WTC11 (cell line): ENCODE measurements around the gene RAMAC. TPM values are rescaled to one million over a fixed set of nuclear protein-coding genes. Genes with fewer than 3 reads are reported as not detected.

Experiments
- CBFB ChIP-seq: sonication (generic); formaldehyde crosslinking; IDR thresholded peaks from 2 replicates; pipeline ENCODE4 v1.8.1; 2022; ENCODE audit warnings: mild to moderate bottlenecking, low read depth, missing genetic modification reagents
- E2F5 ChIP-seq: sonication (generic); formaldehyde crosslinking; IDR thresholded peaks from 2 replicates; pipeline ENCODE4 v1.8.1; 2022; ENCODE audit warnings: mild to moderate bottlenecking, moderate library complexity, missing genetic modification reagents
- ESRRA ChIP-seq: sonication (generic); formaldehyde crosslinking; IDR thresholded peaks from 2 replicates; pipeline ENCODE4 v1.8.1; 2022; ENCODE audit warnings: mild to moderate bottlenecking, missing genetic modification reagents, borderline replicate concordance
- IRF2 ChIP-seq: sonication (generic); formaldehyde crosslinking; IDR thresholded peaks from 2 replicates; pipeline ENCODE4 v1.8.0; 2022; ENCODE audit warnings: low read depth, missing genetic modification reagents, borderline replicate concordance
- JUN ChIP-seq: sonication (generic); formaldehyde crosslinking; IDR thresholded peaks from 2 replicates; pipeline ENCODE4 v1.8.0; 2023; ENCODE audit warnings: mild to moderate bottlenecking, missing genetic modification reagents
- KAT7 ChIP-seq: sonication (generic); formaldehyde crosslinking; IDR thresholded peaks from 2 replicates; pipeline ENCODE4 v1.8.1; 2023; ENCODE audit warnings: missing genetic modification reagents, mild to moderate bottlenecking, borderline replicate concordance
- MLX ChIP-seq: sonication (generic); formaldehyde crosslinking; IDR thresholded peaks from 2 replicates; pipeline ENCODE4 v1.8.1; 2023; ENCODE audit warnings: mild to moderate bottlenecking, missing genetic modification reagents, moderate library complexity
- NFATC4 ChIP-seq: fragments of 250-450 bp; sonication (Bioruptor Pico); IDR thresholded peaks from 2 replicates; pipeline ENCODE4 v1.9.0; 2021; ENCODE audit warnings: mild to moderate bottlenecking
- NR2C2 ChIP-seq: sonication (generic); formaldehyde crosslinking; IDR thresholded peaks from 2 replicates; pipeline ENCODE4 v1.8.0; 2022; ENCODE audit warnings: mild to moderate bottlenecking, missing genetic modification reagents
- RORB ChIP-seq: fragments of 250-450 bp; sonication (Bioruptor Pico); IDR thresholded peaks from 2 replicates; pipeline ENCODE4 v1.9.0; 2021; ENCODE audit warnings: mild to moderate bottlenecking
- SMAD4 ChIP-seq: sonication (generic); formaldehyde crosslinking; IDR thresholded peaks from 2 replicates; pipeline ENCODE4 v1.8.0; 2022; ENCODE audit warnings: mild to moderate bottlenecking, missing genetic modification reagents
- SOX15 ChIP-seq: fragments of 250-450 bp; sonication (Bioruptor Pico); IDR thresholded peaks from 2 replicates; pipeline ENCODE4 v1.9.0; 2021; ENCODE audit warnings: mild to moderate bottlenecking
- USF1 ChIP-seq: sonication (generic); formaldehyde crosslinking; IDR thresholded peaks from 2 replicates; pipeline ENCODE4 v1.8.0; 2022; ENCODE audit warnings: mild to moderate bottlenecking, missing genetic modification reagents
- ZBTB21 ChIP-seq: sonication (generic); formaldehyde crosslinking; IDR thresholded peaks from 2 replicates; pipeline ENCODE4 v1.8.1; 2023; ENCODE audit warnings: mild to moderate bottlenecking, missing genetic modification reagents, borderline replicate concordance
- ZNF138 ChIP-seq: sonication (generic); formaldehyde crosslinking; conservative IDR thresholded peaks from 2 replicates; pipeline ENCODE4 v1.8.1; 2022; ENCODE audit warnings: mild to moderate bottlenecking, moderate library complexity, missing genetic modification reagents
- ZNF232 ChIP-seq: sonication (generic); formaldehyde crosslinking; IDR thresholded peaks from 2 replicates; pipeline ENCODE4 v1.8.0; 2022; ENCODE audit warnings: mild to moderate bottlenecking, missing genetic modification reagents
- ZNF281 ChIP-seq: sonication (generic); formaldehyde crosslinking; IDR thresholded peaks from 2 replicates; pipeline ENCODE4 v1.8.0; 2023; ENCODE audit warnings: mild to moderate bottlenecking, missing genetic modification reagents
- ZNF317 ChIP-seq: sonication (generic); formaldehyde crosslinking; IDR thresholded peaks from 2 replicates; pipeline ENCODE4 v1.8.1; 2023; ENCODE audit warnings: low read depth, mild to moderate bottlenecking, moderate library complexity, missing genetic modification reagents, borderline replicate concordance
- ZNF396 ChIP-seq: fragments of 250-450 bp; sonication (Bioruptor Pico); IDR thresholded peaks from 2 replicates; pipeline ENCODE4 v1.8.0; 2021; ENCODE audit warnings: mild to moderate bottlenecking, moderate library complexity, borderline replicate concordance
- ZNF671 ChIP-seq: fragments of 250-450 bp; sonication (Bioruptor Pico); IDR thresholded peaks from 2 replicates; pipeline ENCODE4 v1.8.0; 2021; ENCODE audit warnings: mild to moderate bottlenecking
- total RNA-seq: library from RNA; stranded (reverse); gene quantifications from 3 replicates; pipeline ENCODE4 v1.2.3, GENCODE V29; 2021
- TF ChIP-seq, protein P1 (sequence below): sonication (generic); formaldehyde crosslinking; IDR thresholded peaks from 2 replicates; pipeline ENCODE4 v1.8.0; 2022; ENCODE audit warnings: mild to moderate bottlenecking, missing genetic modification reagents
- TF ChIP-seq, protein P2 (sequence below): sonication (generic); formaldehyde crosslinking; IDR thresholded peaks from 2 replicates; pipeline ENCODE4 v1.8.1; 2022; ENCODE audit warnings: low read depth, mild to moderate bottlenecking, moderate library complexity, missing genetic modification reagents, borderline replicate concordance
- TF ChIP-seq, protein P3 (sequence below): sonication (generic); formaldehyde crosslinking; IDR thresholded peaks from 2 replicates; pipeline ENCODE4 v1.8.0; 2022; ENCODE audit warnings: mild to moderate bottlenecking, missing genetic modification reagents
- TF ChIP-seq, protein P4 (sequence below): sonication (generic); formaldehyde crosslinking; IDR thresholded peaks from 2 replicates; pipeline ENCODE4 v1.8.1; 2023; ENCODE audit warnings: mild to moderate bottlenecking, missing genetic modification reagents
- TF ChIP-seq, protein P5 (sequence below): sonication (generic); formaldehyde crosslinking; conservative IDR thresholded peaks from 2 replicates; pipeline ENCODE4 v1.8.1; 2022; ENCODE audit warnings: mild to moderate bottlenecking, missing genetic modification reagents

RAMAC gene
- total RNA-seq, 1 experiment from 2014 or later = 26.6 TPM

GRCh38 chr15:82985688-82986441 is at the start of gene RAMAC (continued):
- TF ChIP-seq, protein P1, sequence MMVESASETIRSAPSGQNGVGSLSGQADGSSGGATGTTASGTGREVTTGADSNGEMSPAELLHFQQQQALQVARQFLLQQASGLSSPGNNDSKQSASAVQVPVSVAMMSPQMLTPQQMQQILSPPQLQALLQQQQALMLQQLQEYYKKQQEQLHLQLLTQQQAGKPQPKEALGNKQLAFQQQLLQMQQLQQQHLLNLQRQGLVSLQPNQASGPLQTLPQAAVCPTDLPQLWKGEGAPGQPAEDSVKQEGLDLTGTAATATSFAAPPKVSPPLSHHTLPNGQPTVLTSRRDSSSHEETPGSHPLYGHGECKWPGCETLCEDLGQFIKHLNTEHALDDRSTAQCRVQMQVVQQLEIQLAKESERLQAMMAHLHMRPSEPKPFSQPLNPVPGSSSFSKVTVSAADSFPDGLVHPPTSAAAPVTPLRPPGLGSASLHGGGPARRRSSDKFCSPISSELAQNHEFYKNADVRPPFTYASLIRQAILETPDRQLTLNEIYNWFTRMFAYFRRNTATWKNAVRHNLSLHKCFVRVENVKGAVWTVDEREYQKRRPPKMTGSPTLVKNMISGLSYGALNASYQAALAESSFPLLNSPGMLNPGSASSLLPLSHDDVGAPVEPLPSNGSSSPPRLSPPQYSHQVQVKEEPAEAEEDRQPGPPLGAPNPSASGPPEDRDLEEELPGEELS = peak; percentile 76; the same call in 1 of the 2 replicates
- TF ChIP-seq, protein P2, sequence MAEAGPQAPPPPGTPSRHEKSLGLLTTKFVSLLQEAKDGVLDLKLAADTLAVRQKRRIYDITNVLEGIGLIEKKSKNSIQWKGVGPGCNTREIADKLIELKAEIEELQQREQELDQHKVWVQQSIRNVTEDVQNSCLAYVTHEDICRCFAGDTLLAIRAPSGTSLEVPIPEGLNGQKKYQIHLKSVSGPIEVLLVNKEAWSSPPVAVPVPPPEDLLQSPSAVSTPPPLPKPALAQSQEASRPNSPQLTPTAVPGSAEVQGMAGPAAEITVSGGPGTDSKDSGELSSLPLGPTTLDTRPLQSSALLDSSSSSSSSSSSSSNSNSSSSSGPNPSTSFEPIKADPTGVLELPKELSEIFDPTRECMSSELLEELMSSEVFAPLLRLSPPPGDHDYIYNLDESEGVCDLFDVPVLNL (CRISPR knock-in tag) = no peak
- TF ChIP-seq E2F5 = peak; percentile 78
- no peak for TF ChIP-seq SOX15 (CRISPR knock-in tag)
- 0 out of 2 replicates have a peak, but pooled peaks have one; percentile 57 for TF ChIP-seq JUN (CRISPR knock-in tag)
- no peak for TF ChIP-seq ZNF138
- TF ChIP-seq, protein P3, sequence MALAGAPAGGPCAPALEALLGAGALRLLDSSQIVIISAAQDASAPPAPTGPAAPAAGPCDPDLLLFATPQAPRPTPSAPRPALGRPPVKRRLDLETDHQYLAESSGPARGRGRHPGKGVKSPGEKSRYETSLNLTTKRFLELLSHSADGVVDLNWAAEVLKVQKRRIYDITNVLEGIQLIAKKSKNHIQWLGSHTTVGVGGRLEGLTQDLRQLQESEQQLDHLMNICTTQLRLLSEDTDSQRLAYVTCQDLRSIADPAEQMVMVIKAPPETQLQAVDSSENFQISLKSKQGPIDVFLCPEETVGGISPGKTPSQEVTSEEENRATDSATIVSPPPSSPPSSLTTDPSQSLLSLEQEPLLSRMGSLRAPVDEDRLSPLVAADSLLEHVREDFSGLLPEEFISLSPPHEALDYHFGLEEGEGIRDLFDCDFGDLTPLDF (CRISPR knock-in tag) = peak; percentile 70; the same call in 1 of the 2 replicates
- no peak for TF ChIP-seq ZNF671 (CRISPR knock-in tag)
- TF ChIP-seq ZBTB21 = no peak
- TF ChIP-seq CBFB (CRISPR knock-in tag) = no peak
- no peak for TF ChIP-seq KAT7 (CRISPR knock-in tag)
- TF ChIP-seq, protein P4, sequence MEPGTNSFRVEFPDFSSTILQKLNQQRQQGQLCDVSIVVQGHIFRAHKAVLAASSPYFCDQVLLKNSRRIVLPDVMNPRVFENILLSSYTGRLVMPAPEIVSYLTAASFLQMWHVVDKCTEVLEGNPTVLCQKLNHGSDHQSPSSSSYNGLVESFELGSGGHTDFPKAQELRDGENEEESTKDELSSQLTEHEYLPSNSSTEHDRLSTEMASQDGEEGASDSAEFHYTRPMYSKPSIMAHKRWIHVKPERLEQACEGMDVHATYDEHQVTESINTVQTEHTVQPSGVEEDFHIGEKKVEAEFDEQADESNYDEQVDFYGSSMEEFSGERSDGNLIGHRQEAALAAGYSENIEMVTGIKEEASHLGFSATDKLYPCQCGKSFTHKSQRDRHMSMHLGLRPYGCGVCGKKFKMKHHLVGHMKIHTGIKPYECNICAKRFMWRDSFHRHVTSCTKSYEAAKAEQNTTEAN (CRISPR knock-in tag) = peak; percentile 92
- peak; percentile 86 for TF ChIP-seq ZNF232
- 0 out of 2 replicates have a peak, but pooled peaks have one; percentile 26 for TF ChIP-seq IRF2 (CRISPR knock-in tag)
- TF ChIP-seq ZNF281 (CRISPR knock-in tag) = peak; percentile 90; the same call in 1 of the 2 replicates
- TF ChIP-seq USF1 = peak; percentile 83
- peak; percentile 86; the same call in 1 of the 2 replicates for TF ChIP-seq ESRRA (CRISPR knock-in tag)
- TF ChIP-seq NFATC4 = no peak
- no peak for TF ChIP-seq MLX (CRISPR knock-in tag)
- peak; percentile 70 for TF ChIP-seq NR2C2
- no peak for TF ChIP-seq RORB (CRISPR knock-in tag)
- TF ChIP-seq ZNF317 (CRISPR knock-in tag) = no peak
- no peak for TF ChIP-seq ZNF396 (CRISPR knock-in tag)
- peak; percentile 72; the same call in 1 of the 2 replicates for TF ChIP-seq SMAD4 (CRISPR knock-in tag)
- TF ChIP-seq, protein P5, sequence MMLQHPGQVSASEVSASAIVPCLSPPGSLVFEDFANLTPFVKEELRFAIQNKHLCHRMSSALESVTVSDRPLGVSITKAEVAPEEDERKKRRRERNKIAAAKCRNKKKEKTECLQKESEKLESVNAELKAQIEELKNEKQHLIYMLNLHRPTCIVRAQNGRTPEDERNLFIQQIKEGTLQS (CRISPR knock-in tag) = no peak; the same call in 1 of the 2 replicates
